IPS-15b (cell line): Measurements from ENCODE around the gene RNF150.
"Not testable (repeated sequence)": the region's sequence is repeated elsewhere in the genome, so short reads cannot be mapped to it uniquely, and the experiment has no call there.

Experiments used
- H3K27me3 ChIP-seq: one replicate; pipeline ENCODE4 v1.6.1; 2013; ENCODE audit warnings: low read length; ENCODE audit not compliant: control insufficient read depth, insufficient read depth
- H3K36me3 ChIP-seq: one replicate; pipeline ENCODE4 v1.6.1; 2013; ENCODE audit warnings: low read length; ENCODE audit not compliant: control insufficient read depth, insufficient read depth
- H3K4me1 ChIP-seq: one replicate; pipeline ENCODE4 v1.6.1; 2013; ENCODE audit warnings: mild to moderate bottlenecking, low read length; ENCODE audit not compliant: control insufficient read depth, insufficient read depth
- H3K4me3 ChIP-seq: one replicate; pipeline ENCODE4 v1.5.1; 2013; ENCODE audit warnings: low read depth, low read length
- H3K9ac ChIP-seq: one replicate; pipeline ENCODE4 v1.6.1; 2013; ENCODE audit warnings: low read depth, mild to moderate bottlenecking, low read length
- H3K9me3 ChIP-seq: one replicate; pipeline ENCODE4 v1.6.1; 2013; ENCODE audit warnings: mild to moderate bottlenecking, low read length; ENCODE audit not compliant: control insufficient read depth, insufficient read depth

Gene RNF150

GRCh38 chr4:141065872-141066271 is 67.4 kb downstream of the RNF150 start:
- Histone ChIP-seq H3K36me3 (no peaks in the 10 kb centered on the region), H3K4me1 (no peaks in the 10 kb centered on the region), H3K9me3 (no peaks in the 10 kb centered on the region), H3K27me3 (no peaks in the 10 kb centered on the region), H3K4me3 (no peak overlapping the region), H3K9ac (no peak overlapping the region)

- H3K36me3 ChIP-seq: no peaks in the 10 kb centered on the region
- no peaks in the 10 kb centered on the region for H3K4me1 ChIP-seq
- no peak overlapping the region for H3K9ac ChIP-seq
- H3K27me3 ChIP-seq: no peaks in the 10 kb centered on the region
- no peaks in the 10 kb centered on the region for H3K9me3 ChIP-seq
- no peak overlapping the region for H3K4me3 ChIP-seq
Observed at GRCh38 chr4:141062651-141063050, 70.6 kb downstream of the RNF150 start.

GRCh38 chr4:141058591-141059512 is 74.4 kb downstream of the RNF150 start:
- H3K4me3 ChIP-seq: no peak overlapping the region
- no peak overlapping the region for H3K9ac ChIP-seq
- no peaks in the 10 kb centered on the region for H3K27me3 ChIP-seq
- H3K9me3 ChIP-seq: no peaks in the 10 kb centered on the region
- H3K36me3 ChIP-seq: no peaks in the 10 kb centered on the region
- H3K4me1 ChIP-seq: no peaks in the 10 kb centered on the region

- H3K9me3 ChIP-seq: no peaks in the 10 kb centered on the region
Observed at GRCh38 chr4:141057582-141057981, 75.7 kb downstream of the RNF150 start.

GRCh38 chr4:141056473-141056872 is 76.8 kb downstream of the RNF150 start:
- Histone ChIP-seq H3K9me3 (no peaks in the 10 kb centered on the region), H3K4me3 (no peak overlapping the region), H3K4me1 (no peaks in the 10 kb centered on the region), H3K36me3 (no peaks in the 10 kb centered on the region), H3K27me3 (no peaks in the 10 kb centered on the region), H3K9ac (no peak overlapping the region)

More at GRCh38 chr4:141057582-141057981, 75.7 kb downstream of the RNF150 start:
- no peak overlapping the region for H3K4me3 ChIP-seq
- no peaks in the 10 kb centered on the region for H3K4me1 ChIP-seq
- no peaks in the 10 kb centered on the region for H3K27me3 ChIP-seq
- H3K36me3 ChIP-seq: no peaks in the 10 kb centered on the region
- no peak overlapping the region for H3K9ac ChIP-seq

- H3K27me3 ChIP-seq: no peaks in the 10 kb centered on the region
- H3K9ac ChIP-seq: no peak overlapping the region
- no peaks in the 10 kb centered on the region for H3K36me3 ChIP-seq
- no peak overlapping the region for H3K4me3 ChIP-seq
- peaks cover 6% of the 10 kb centered on the region for H3K9me3 ChIP-seq
- H3K4me1 ChIP-seq: no peaks in the 10 kb centered on the region
Observed at GRCh38 chr4:141054446-141054845, 78.8 kb downstream of the RNF150 start.

- not testable (repeated sequence) for H3K27me3 ChIP-seq, H3K36me3 ChIP-seq, H3K4me3 ChIP-seq, H3K4me1 ChIP-seq, H3K9me3 ChIP-seq, H3K9ac ChIP-seq
Observed at GRCh38 chr4:141050999-141051398, 82.3 kb downstream of the RNF150 start.

- H3K4me1 ChIP-seq: no peaks in the 10 kb centered on the region
- no peak overlapping the region for H3K9ac ChIP-seq
- no peaks in the 10 kb centered on the region for H3K36me3 ChIP-seq
- H3K4me3 ChIP-seq: no peak overlapping the region
- no peaks in the 10 kb centered on the region for H3K27me3 ChIP-seq
- H3K9me3 ChIP-seq: peaks cover 6% of the 10 kb centered on the region
Observed at GRCh38 chr4:141047228-141047884, 85.9 kb downstream of the RNF150 start.

GRCh38 chr4:141046255-141046654 is 87.0 kb downstream of the RNF150 start:
- Histone ChIP-seq H3K27me3 (no peaks in the 10 kb centered on the region), H3K9ac (no peak overlapping the region), H3K36me3 (no peaks in the 10 kb centered on the region), H3K9me3 (peaks cover 6% of the 10 kb centered on the region), H3K4me1 (no peaks in the 10 kb centered on the region), H3K4me3 (no peak overlapping the region)

- H3K9me3 ChIP-seq: peaks cover 4% of the 10 kb centered on the region
- H3K4me3 ChIP-seq: no peak overlapping the region
- H3K4me1 ChIP-seq: no peaks in the 10 kb centered on the region
- H3K27me3 ChIP-seq: no peaks in the 10 kb centered on the region
- no peak overlapping the region for H3K9ac ChIP-seq
- H3K36me3 ChIP-seq: no peaks in the 10 kb centered on the region
Observed at GRCh38 chr4:141045848-141046247, 87.4 kb downstream of the RNF150 start.

- no peaks in the 10 kb centered on the region for H3K27me3 ChIP-seq
- no peaks in the 10 kb centered on the region for H3K9me3 ChIP-seq
- no peak overlapping the region for H3K4me3 ChIP-seq
- H3K9ac ChIP-seq: no peak overlapping the region
- H3K36me3 ChIP-seq: no peaks in the 10 kb centered on the region
- H3K4me1 ChIP-seq: no peaks in the 10 kb centered on the region
Observed at GRCh38 chr4:141041021-141041476, 92.2 kb downstream of the RNF150 start.

GRCh38 chr4:141039156-141039555 is 94.1 kb downstream of the RNF150 start:
- Histone ChIP-seq H3K4me3 (no peak overlapping the region), H3K27me3 (no peaks in the 10 kb centered on the region), H3K9ac (no peak overlapping the region), H3K9me3 (no peaks in the 10 kb centered on the region), H3K4me1 (no peaks in the 10 kb centered on the region), H3K36me3 (no peaks in the 10 kb centered on the region)
